PFSK-1 (cell line): ENCODE data around the gene CUBN.

ENCODE experiments used
- POLR2AphosphoS5 ChIP-seq: IDR thresholded peaks from 2 replicates; pipeline ENCODE4 v1.6.1; 2012; ENCODE audit warnings: low read depth, mild to moderate bottlenecking, control low read depth, low read length, moderate library complexity
- SIN3A ChIP-seq: IDR thresholded peaks from 2 replicates; pipeline ENCODE4 v1.6.1; 2012; ENCODE audit warnings: mild to moderate bottlenecking, low read length, moderate library complexity, borderline replicate concordance; ENCODE audit not compliant: insufficient read depth
- TF ChIP-seq, protein P1 (sequence below), 2 experiments: IDR thresholded peaks; 2 replicates each; pipeline versions ENCODE4 v1.6.1 to v1.8.0; 2011 to 2012; ENCODE audit warnings: low read depth in 2 of 2, low read length in 2 of 2, control low read depth in 1 of 2, inconsistent platforms in 1 of 2, mild to moderate bottlenecking in 1 of 2, moderate library complexity in 1 of 2; ENCODE audit not compliant: insufficient read depth in 1 of 2

DNA sequence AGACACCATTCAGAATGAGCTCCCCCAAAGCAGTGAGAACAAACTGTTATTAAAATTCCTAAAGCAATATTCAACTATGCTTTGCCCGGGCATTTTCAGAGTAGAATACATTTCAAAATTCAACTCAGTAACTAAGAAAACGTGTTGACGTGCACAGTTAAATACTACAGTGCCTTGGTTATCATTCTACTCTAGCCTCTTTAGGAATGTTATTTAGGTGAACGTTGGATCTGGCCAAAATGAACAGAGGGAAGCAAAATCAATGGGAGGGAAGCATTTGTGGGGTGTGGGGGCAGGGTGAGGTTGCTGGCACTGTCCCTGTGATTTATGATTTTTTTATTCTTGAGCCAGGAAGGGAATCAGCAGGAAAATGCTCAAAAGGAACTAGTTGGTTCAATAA, 339.8 kb downstream of the CUBN start:
- TF ChIP-seq, protein P1, sequence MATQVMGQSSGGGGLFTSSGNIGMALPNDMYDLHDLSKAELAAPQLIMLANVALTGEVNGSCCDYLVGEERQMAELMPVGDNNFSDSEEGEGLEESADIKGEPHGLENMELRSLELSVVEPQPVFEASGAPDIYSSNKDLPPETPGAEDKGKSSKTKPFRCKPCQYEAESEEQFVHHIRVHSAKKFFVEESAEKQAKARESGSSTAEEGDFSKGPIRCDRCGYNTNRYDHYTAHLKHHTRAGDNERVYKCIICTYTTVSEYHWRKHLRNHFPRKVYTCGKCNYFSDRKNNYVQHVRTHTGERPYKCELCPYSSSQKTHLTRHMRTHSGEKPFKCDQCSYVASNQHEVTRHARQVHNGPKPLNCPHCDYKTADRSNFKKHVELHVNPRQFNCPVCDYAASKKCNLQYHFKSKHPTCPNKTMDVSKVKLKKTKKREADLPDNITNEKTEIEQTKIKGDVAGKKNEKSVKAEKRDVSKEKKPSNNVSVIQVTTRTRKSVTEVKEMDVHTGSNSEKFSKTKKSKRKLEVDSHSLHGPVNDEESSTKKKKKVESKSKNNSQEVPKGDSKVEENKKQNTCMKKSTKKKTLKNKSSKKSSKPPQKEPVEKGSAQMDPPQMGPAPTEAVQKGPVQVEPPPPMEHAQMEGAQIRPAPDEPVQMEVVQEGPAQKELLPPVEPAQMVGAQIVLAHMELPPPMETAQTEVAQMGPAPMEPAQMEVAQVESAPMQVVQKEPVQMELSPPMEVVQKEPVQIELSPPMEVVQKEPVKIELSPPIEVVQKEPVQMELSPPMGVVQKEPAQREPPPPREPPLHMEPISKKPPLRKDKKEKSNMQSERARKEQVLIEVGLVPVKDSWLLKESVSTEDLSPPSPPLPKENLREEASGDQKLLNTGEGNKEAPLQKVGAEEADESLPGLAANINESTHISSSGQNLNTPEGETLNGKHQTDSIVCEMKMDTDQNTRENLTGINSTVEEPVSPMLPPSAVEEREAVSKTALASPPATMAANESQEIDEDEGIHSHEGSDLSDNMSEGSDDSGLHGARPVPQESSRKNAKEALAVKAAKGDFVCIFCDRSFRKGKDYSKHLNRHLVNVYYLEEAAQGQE (IDR thresholded peaks at IDR 0.05; ENCODE audit: insufficient read depth in 1 of 2, low read depth in 2 of 2, low read length in 2 of 2): no peak
- TF ChIP-seq SIN3A: no peak
- TF ChIP-seq POLR2AphosphoS5: no peak
